Ishikawa (cell line): ENCODE results near the gene SREBF1.

Experiments
- CEBPB ChIP-seq: IDR thresholded peaks from 2 replicates; pipeline ENCODE4 v1.6.1; 2012
- CREB1 ChIP-seq: IDR thresholded peaks from 2 replicates; pipeline ENCODE4 v1.6.1; 2012; ENCODE audit warnings: low read depth
- EGR1 ChIP-seq: IDR thresholded peaks from 2 replicates; pipeline ENCODE4 v1.6.1; 2012
- EP300 ChIP-seq: IDR thresholded peaks from 2 replicates; pipeline ENCODE4 v1.6.1; 2012; ENCODE audit warnings: borderline replicate concordance
- FOXM1 ChIP-seq: IDR thresholded peaks from 2 replicates; pipeline ENCODE4 v1.6.1; 2012; ENCODE audit warnings: low read depth, borderline replicate concordance
- NFIC ChIP-seq: IDR thresholded peaks from 2 replicates; pipeline ENCODE4 v1.6.1; 2012
- RAD21 ChIP-seq: IDR thresholded peaks from 2 replicates; pipeline ENCODE4 v1.6.1; 2012; ENCODE audit warnings: low read depth
- TAF1 ChIP-seq: IDR thresholded peaks from 2 replicates; pipeline ENCODE4 v1.6.1; 2012; ENCODE audit warnings: low read depth, mild to moderate bottlenecking
- TCF12 ChIP-seq: IDR thresholded peaks from 2 replicates; pipeline ENCODE4 v1.6.1; 2012; ENCODE audit warnings: low read depth
- TEAD4 ChIP-seq: IDR thresholded peaks from 2 replicates; pipeline ENCODE4 v1.6.1; 2012
- YY1 ChIP-seq: IDR thresholded peaks from 2 replicates; pipeline ENCODE4 v1.6.1; 2012; ENCODE audit warnings: low read depth
- ZBTB7A ChIP-seq: IDR thresholded peaks from 2 replicates; pipeline ENCODE4 v1.6.1; 2012; ENCODE audit warnings: low read depth
- TF ChIP-seq, protein P1 (sequence below): IDR thresholded peaks from 2 replicates; pipeline ENCODE4 v1.6.1; 2012; ENCODE audit warnings: low read depth, mild to moderate bottlenecking
- TF ChIP-seq, protein P2 (sequence below): IDR thresholded peaks from 2 replicates; pipeline ENCODE4 v1.6.1; 2012
- TF ChIP-seq, protein P3 (sequence below): IDR thresholded peaks from 2 replicates; pipeline ENCODE4 v1.6.1; 2012

Gene SREBF1

DNA sequence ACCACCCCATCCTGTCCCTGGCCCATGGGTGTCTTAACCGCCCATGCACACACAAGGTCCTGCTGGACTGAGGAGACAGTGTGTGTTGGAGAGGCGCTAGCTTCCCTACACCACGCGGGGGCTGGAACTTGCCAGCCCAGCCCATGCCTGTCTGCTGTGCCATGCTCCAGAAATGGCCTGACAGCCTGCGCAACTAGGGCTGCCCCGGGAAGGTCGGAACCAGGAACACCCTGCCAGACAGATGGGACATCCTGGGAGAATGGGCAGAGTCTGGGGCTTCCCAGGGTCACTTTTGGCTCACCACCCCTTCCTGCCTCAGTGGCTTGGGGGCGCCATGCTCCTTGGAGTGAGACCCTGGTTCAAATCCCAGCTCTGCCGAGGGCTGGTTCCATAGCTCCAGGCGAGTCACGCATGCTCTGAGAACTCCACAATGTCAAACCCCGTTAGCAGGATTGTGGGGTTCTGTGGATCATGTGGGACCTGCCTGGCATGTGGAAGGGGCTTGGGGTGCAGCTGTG lies 36.2 kb downstream of the SREBF1 start:
- no peak for TF ChIP-seq TCF12
- no peak; the same call in 1 of the 2 replicates for TF ChIP-seq RAD21
- TF ChIP-seq EP300: no peak
- TF ChIP-seq CREB1: no peak

DNA sequence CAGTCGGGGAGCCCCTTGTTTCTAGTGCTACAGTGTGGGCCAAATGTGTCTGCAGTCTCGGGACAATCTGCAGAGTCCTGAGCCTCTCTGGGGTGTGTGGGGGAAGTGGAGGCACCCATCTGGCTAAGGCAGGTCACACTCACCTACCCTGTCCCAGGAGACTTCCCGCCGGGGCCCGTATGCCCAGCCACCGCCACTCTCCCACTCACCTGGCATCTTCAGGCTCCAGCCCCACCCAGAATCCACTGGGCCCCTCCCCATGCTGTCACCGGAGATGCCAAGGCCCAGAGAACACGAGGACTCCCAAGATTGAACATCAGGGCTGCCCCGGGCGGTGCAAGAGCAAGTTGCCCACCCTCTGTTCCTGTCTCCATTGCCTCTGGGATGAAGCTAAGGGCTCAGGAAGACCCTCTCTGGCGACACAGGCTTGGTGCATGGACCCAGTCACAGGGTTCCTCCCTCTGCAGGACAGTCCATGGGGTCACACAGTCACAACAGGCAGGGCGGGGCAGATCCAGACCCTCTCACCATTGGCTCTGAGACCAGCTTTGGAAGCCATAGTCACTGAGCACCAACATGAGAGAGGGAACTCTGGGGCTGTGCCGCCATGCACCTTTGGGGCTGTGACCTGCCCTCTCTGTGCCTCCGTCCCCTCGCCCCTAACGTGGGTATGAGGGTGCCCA lies 38.1 kb downstream of the SREBF1 start:
- TF ChIP-seq ZBTB7A (no peak), CEBPB (no peak), YY1 (no peak), RAD21 (no peak), FOXM1 (no peak), NFIC (no peak)
- TF ChIP-seq, protein P1, sequence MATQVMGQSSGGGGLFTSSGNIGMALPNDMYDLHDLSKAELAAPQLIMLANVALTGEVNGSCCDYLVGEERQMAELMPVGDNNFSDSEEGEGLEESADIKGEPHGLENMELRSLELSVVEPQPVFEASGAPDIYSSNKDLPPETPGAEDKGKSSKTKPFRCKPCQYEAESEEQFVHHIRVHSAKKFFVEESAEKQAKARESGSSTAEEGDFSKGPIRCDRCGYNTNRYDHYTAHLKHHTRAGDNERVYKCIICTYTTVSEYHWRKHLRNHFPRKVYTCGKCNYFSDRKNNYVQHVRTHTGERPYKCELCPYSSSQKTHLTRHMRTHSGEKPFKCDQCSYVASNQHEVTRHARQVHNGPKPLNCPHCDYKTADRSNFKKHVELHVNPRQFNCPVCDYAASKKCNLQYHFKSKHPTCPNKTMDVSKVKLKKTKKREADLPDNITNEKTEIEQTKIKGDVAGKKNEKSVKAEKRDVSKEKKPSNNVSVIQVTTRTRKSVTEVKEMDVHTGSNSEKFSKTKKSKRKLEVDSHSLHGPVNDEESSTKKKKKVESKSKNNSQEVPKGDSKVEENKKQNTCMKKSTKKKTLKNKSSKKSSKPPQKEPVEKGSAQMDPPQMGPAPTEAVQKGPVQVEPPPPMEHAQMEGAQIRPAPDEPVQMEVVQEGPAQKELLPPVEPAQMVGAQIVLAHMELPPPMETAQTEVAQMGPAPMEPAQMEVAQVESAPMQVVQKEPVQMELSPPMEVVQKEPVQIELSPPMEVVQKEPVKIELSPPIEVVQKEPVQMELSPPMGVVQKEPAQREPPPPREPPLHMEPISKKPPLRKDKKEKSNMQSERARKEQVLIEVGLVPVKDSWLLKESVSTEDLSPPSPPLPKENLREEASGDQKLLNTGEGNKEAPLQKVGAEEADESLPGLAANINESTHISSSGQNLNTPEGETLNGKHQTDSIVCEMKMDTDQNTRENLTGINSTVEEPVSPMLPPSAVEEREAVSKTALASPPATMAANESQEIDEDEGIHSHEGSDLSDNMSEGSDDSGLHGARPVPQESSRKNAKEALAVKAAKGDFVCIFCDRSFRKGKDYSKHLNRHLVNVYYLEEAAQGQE: no peak

- TF ChIP-seq CEBPB (no peak), YY1 (no peak), CREB1 (no peak), ZBTB7A (no peak), EGR1 (no peak), FOXM1 (no peak), NFIC (no peak), RAD21 (no peak), TAF1 (no peak), TCF12 (no peak), TEAD4 (no peak), EP300 (no peak)
- TF ChIP-seq, protein P2, sequence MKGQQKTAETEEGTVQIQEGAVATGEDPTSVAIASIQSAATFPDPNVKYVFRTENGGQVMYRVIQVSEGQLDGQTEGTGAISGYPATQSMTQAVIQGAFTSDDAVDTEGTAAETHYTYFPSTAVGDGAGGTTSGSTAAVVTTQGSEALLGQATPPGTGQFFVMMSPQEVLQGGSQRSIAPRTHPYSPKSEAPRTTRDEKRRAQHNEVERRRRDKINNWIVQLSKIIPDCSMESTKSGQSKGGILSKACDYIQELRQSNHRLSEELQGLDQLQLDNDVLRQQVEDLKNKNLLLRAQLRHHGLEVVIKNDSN: no peak
- TF ChIP-seq, protein P1: no peak
- TF ChIP-seq, protein P3, sequence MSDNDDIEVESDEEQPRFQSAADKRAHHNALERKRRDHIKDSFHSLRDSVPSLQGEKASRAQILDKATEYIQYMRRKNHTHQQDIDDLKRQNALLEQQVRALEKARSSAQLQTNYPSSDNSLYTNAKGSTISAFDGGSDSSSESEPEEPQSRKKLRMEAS: no peak
These were observed 38.7 kb downstream of the SREBF1 start for GRCh38 chr17:17798010-17798556.

- TF ChIP-seq EP300: no peak
These were observed 39.5 kb downstream of the SREBF1 start for GRCh38 chr17:17797119-17797809.

- no peak for TF ChIP-seq TAF1
- TF ChIP-seq RAD21: no peak
- TF ChIP-seq EGR1: no peak
- no peak for TF ChIP-seq TCF12
- TF ChIP-seq, protein P3: no peak
- no peak for TF ChIP-seq YY1
- TF ChIP-seq, protein P2: no peak
- TF ChIP-seq FOXM1: no peak
- TF ChIP-seq TEAD4: no peak
- no peak for TF ChIP-seq CEBPB
- TF ChIP-seq, protein P1: no peak
- TF ChIP-seq EP300: no peak
- TF ChIP-seq CREB1: no peak
- no peak for TF ChIP-seq NFIC
- TF ChIP-seq ZBTB7A: no peak
These were observed 40.1 kb downstream of the SREBF1 start for GRCh38 chr17:17796787-17797061.
